Esophagus muscularis mucosa (tissue), 4 donors: ENCODE measurements around the gene PLPP2. TPM values are rescaled to one million over a fixed set of nuclear protein-coding genes. Genes with fewer than 3 reads are reported as not detected.

Experiments used
- DNase-seq: peaks from one replicate; pipeline ENCODE4 v3.0.0-alpha.2; 2017; ENCODE audit errors: extremely low spot score
- H3K27ac ChIP-seq, 4 donors: fragments of 200-600 bp; sonication (generic); replicated peaks in 1 of 4; 1 replicate in 3 of 4; 2 replicates in 1 of 4; pipeline ENCODE4 v1.5.1; 2016 to 2019; ENCODE audit warnings: mild to moderate bottlenecking in 1 of 4
- H3K27me3 ChIP-seq, 4 donors: fragments of 200-600 bp; sonication (generic); one replicate each; pipeline versions ENCODE4 v1.5.1 to v1.6.0; 2016 to 2019
- H3K36me3 ChIP-seq, 4 donors: fragments of 200-600 bp; sonication (generic); one replicate each; pipeline ENCODE4 v1.5.1; 2016 to 2019
- H3K4me1 ChIP-seq, 4 donors: fragments of 200-600 bp; sonication (generic); one replicate each; pipeline ENCODE4 v1.5.1; 2016 to 2019
- H3K4me3 ChIP-seq, 4 donors: fragments of 200-600 bp; sonication (generic); 1 replicate in 2 of 4; 2 replicates in 2 of 4; pipeline ENCODE4 v1.5.1; 2016 to 2019; ENCODE audit warnings: mild to moderate bottlenecking in 4 of 4, moderate library complexity in 1 of 4
- H3K9me3 ChIP-seq, 4 donors: fragments of 200-600 bp; sonication (generic); 1 replicate in 3 of 4; 2 replicates in 1 of 4; pipeline ENCODE4 v1.5.1; 2016 to 2019
- EP300 ChIP-seq: sonication (generic); formaldehyde crosslinking; IDR thresholded peaks from one replicate; pipeline ENCODE4 v1.6.1; 2017; ENCODE audit warnings: antibody characterized with exemption
- POLR2A ChIP-seq: fragments of 450-650 bp; IDR thresholded peaks from one replicate; pipeline ENCODE4 v1.6.1; 2017; ENCODE audit warnings: antibody characterized with exemption, moderate library complexity, mild to moderate bottlenecking, low read depth
- POLR2AphosphoS5 ChIP-seq, 2 donors: sonication (generic); formaldehyde crosslinking; IDR thresholded peaks; one replicate each; pipeline ENCODE4 v1.6.1; 2017; ENCODE audit warnings: antibody characterized with exemption in 2 of 2
- WGBS: methylation state at CpG from one replicate; pipeline ENCODE4 v1.1.5; 2018; 5-methylcytosine and 5-hydroxymethylcytosine counted together
- intact Hi-C: fragments of 100-400 bp; cut with DNase I; formaldehyde crosslinking; loops from one replicate; pipeline ENCODE4 v1.15.1; 2023
- total RNA-seq, 4 donors: library from RNA; depleted of rRNA; stranded (reverse); fragments of >200 nt; gene quantifications; one replicate each; pipeline versions ENCODE4 v1.1.0 to v1.2.1, GENCODE V29; 2016
- TF ChIP-seq, protein P1 (sequence below), 3 experiments: fragments of 200-600 bp in 2 of 3; fragments of 450-650 bp in 1 of 3; sonication (generic) in 2 of 3; IDR thresholded peaks; one replicate each; pipeline ENCODE4 v1.5.1; 2017 to 2019; ENCODE audit warnings: antibody characterized with exemption in 3 of 3, mild to moderate bottlenecking in 2 of 3, moderate library complexity in 1 of 3

PLPP2 gene
- total RNA-seq, result 1 to 10 TPM; 2.1 to 9.1 (median 5.0) TPM

DNA sequence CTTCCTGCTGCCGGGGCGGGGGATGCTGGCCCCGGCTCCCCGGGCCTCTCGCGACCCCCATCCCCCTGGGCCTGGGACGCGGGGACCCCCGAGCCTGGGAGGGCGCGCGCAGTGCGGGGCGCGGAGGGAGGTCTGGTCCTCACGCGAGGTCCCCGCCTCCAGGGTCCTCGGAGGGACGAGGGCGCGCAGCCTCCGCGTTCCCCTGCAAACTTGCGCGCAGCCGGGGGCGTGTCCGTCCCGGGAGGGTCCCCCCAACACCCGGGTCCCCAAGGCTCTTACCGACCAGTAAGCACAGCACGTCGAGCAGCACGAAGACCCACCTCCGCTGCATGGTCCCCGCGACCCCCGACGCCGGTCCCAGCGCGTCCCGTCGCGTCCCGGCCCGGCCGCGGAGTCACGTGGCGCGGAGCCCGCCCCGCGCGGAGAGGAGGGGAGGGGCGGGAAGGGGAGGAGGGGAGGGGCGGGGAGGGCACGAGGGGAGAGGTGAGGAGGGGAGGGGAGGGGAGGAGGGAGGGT lies at the start of gene PLPP2:
TSS of gene PLPP2 (minus strand) at position 398 of the 516 bp plus-strand sequence. CDS start at position 331, 67 bp downstream.
- Histone ChIP-seq H3K27ac (peak within 1 kb of the TSS; percentile 35 to 76 (median 62)), H3K27me3 (peaks cover 0 to 54% (median 38%) of the 10 kb centered on the region in 4 donors), H3K36me3 (no peaks in the 10 kb centered on the region), H3K4me1 (peaks cover 22 to 50% (median 44%) of the 10 kb centered on the region in 4 donors), H3K9me3 (no peaks in the 10 kb centered on the region), H3K4me3 (peak within 1 kb of the TSS; percentile 48 to 62 (median 50))
- WGBS, result no CpG with 5 or more reads among the region's 60 CpGs
- TF ChIP-seq, protein P1, sequence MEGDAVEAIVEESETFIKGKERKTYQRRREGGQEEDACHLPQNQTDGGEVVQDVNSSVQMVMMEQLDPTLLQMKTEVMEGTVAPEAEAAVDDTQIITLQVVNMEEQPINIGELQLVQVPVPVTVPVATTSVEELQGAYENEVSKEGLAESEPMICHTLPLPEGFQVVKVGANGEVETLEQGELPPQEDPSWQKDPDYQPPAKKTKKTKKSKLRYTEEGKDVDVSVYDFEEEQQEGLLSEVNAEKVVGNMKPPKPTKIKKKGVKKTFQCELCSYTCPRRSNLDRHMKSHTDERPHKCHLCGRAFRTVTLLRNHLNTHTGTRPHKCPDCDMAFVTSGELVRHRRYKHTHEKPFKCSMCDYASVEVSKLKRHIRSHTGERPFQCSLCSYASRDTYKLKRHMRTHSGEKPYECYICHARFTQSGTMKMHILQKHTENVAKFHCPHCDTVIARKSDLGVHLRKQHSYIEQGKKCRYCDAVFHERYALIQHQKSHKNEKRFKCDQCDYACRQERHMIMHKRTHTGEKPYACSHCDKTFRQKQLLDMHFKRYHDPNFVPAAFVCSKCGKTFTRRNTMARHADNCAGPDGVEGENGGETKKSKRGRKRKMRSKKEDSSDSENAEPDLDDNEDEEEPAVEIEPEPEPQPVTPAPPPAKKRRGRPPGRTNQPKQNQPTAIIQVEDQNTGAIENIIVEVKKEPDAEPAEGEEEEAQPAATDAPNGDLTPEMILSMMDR (IDR thresholded peaks at IDR 0.05), result no peak
- TF ChIP-seq POLR2AphosphoS5 (IDR thresholded peaks at IDR 0.05), result no peak
- no peak for TF ChIP-seq POLR2A
- no peak for TF ChIP-seq EP300
- no peak for DNase-seq
- intact Hi-C loops, result no loop called here

- H3K27ac ChIP-seq, result no peak overlapping the region
- 80% methylated on average over 5 of the region's 15 CpGs for WGBS
- peaks cover 32 to 57% (median 51%) of the 10 kb centered on the region in 4 donors for H3K4me1 ChIP-seq
- H3K9me3 ChIP-seq, result no peaks in the 10 kb centered on the region
- TF ChIP-seq POLR2A (no peak), POLR2AphosphoS5 (IDR thresholded peaks at IDR 0.05) (no peak), EP300 (no peak)
- TF ChIP-seq, protein P1 (IDR thresholded peaks at IDR 0.05), result no peak
- H3K27me3 ChIP-seq, result no peaks in the 10 kb centered on the region
- peaks cover 0 to 4% (median 1%) of the 10 kb centered on the region in 4 donors for H3K36me3 ChIP-seq
- intact Hi-C loops, result no loop called here
- DNase-seq, result no peak
- H3K4me3 ChIP-seq, result no peak overlapping the region
These were observed 49.6 kb upstream of the PLPP2 start for GRCh38 chr19:340620-341385.

DNA sequence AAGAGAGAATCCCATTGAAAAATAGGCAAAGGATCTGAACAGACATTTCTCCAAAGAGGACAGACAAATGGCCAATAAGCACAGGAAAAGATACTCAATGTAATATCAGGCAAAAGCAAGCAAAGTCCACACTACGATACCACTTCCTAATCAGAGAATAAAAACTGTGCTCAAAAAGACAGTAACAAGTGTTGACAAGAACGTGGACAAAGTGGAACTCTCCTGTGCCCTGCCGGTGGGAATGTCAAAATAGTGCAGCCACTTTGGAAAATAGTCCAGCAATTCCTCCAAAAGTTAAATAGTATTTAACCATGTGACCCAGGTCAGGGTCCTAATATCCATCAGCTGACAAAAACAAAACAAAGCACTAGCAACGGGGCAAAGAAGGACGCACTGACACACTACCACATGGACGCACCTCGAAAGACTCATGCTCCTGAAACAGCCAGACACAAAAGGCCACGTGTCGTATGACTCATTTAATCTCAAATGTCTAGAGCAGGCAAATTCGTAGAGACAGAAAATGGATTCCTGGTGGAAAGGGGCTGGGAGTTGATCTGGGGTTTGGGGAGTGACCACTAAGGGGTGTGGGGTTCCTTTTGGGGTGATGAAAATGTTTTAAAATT lies 48.2 kb upstream of the PLPP2 start:
- WGBS, result 90% methylated on average over 10 of the region's 10 CpGs
- DNase-seq, result no peak
- intact Hi-C loops, result no loop called here
- Histone ChIP-seq H3K4me1 (peaks cover 32 to 52% (median 46%) of the 10 kb centered on the region in 4 donors), H3K36me3 (peaks cover 4 to 18% (median 15%) of the 10 kb centered on the region in 4 donors), H3K27me3 (no peaks in the 10 kb centered on the region), H3K4me3 (no peak overlapping the region), H3K9me3 (no peaks in the 10 kb centered on the region), H3K27ac (no peak overlapping the region)
- TF ChIP-seq POLR2A, result no peak
- no peak for TF ChIP-seq EP300
- TF ChIP-seq, protein P1 (IDR thresholded peaks at IDR 0.05), result no peak

DNA sequence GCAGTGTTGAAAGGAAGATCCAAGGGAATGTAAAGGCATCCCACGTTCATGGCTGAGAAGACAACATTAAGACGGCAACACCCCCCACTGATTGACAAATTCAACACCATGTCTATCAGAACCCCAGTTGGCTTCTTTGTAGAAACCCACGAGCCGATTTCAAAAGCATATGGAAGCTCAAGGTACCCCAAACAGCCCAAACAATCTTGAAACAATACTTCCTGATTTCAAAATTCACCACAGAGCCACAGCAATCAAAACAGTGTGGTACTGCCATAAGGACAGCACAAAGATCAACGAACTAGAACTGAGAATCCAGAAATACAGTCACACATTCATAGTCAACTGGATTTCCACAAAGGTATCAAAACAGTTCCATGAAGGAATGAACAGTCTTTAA lies 47.2 kb upstream of the PLPP2 start:
- TF ChIP-seq POLR2A (no peak), EP300 (no peak), POLR2AphosphoS5 (IDR thresholded peaks at IDR 0.05) (no peak)
- TF ChIP-seq, protein P1 (IDR thresholded peaks at IDR 0.05), result no peak
- WGBS, result 80% methylated on average over 5 of the region's 5 CpGs
- Histone ChIP-seq H3K36me3 (peaks cover 10 to 25% (median 22%) of the 10 kb centered on the region in 4 donors), H3K27me3 (no peaks in the 10 kb centered on the region), H3K4me1 (peaks cover 29 to 45% (median 40%) of the 10 kb centered on the region in 4 donors), H3K4me3 (no peak overlapping the region), H3K9me3 (no peaks in the 10 kb centered on the region), H3K27ac (no peak overlapping the region)
- no peak for DNase-seq
- intact Hi-C loops, result no loop called here
